Measurements from ENCODE around the gene CYB561D1. TPM values are rescaled to one million over a fixed set of nuclear protein-coding genes. Genes with fewer than 3 reads are reported as not detected.

The CYB561D1 gene
- total and polyA plus RNA-seq, 9 of the 15 experiments (the other 6 are each of a cell fraction or from before 2014, with no cell fraction given) = 0.71 to 7.2 (median 3.5) TPM

DNA sequence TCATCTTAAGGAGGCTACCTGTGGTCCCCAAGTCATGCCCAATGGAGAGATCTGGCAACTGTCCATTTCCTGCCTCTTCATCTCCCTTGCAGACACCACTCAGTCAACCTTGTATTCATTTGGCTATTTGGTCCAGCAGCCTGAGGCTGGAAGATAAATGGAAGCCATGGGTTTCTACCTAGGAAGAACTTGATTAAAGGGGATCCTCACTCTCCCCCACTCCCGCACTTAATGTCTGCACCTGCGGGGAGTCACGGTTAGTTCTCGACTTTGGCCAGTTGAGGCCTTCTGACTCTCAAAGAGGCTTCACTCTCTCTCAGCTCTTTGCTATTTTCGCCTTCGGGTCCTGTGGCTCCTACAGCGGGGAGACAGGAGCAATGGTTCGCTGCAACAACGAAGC lies 18.6 kb upstream of the CYB561D1 start:
- FAIRE-seq (no peak), ATAC-seq (no peak), DNase-seq (ENCODE audit: extremely low read depth in 1 of 4, low spot score in 3 of 4) (no peak)
- TF ChIP-seq, protein P1, sequence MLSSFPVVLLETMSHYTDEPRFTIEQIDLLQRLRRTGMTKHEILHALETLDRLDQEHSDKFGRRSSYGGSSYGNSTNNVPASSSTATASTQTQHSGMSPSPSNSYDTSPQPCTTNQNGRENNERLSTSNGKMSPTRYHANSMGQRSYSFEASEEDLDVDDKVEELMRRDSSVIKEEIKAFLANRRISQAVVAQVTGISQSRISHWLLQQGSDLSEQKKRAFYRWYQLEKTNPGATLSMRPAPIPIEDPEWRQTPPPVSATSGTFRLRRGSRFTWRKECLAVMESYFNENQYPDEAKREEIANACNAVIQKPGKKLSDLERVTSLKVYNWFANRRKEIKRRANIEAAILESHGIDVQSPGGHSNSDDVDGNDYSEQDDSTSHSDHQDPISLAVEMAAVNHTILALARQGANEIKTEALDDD (IDR thresholded peaks at IDR 0.05) = 0 out of 2 replicates have a peak, but pooled peaks have one; percentile 4
- TF ChIP-seq HCFC1 (IDR thresholded peaks at IDR 0.05; ENCODE audit: low read depth, low read length) (no peak), EP300 (IDR thresholded peaks at IDR 0.05; ENCODE audit: low read length) (no peak)
- CTCF ChIA-PET (ENCODE audit: low intra/inter-chr PET ratio) = no interaction called here
- POLR2A ChIA-PET = no interaction called here
- Histone ChIP-seq H3K9me3 (replicated peaks; ENCODE audit: control insufficient read depth, insufficient read depth, low read depth, low read length) (no peaks in the 10 kb centered on the region), H3K4me1 (replicated peaks in 1 of 2; ENCODE audit: control insufficient read depth in 2 of 2, insufficient read depth in 2 of 2, low read length in 2 of 2) (peaks cover 6 to 11% of the 10 kb centered on the region in 2 experiments; a peak in 4 of 5 replicates), H3K9me1 (ENCODE audit: control insufficient read depth, insufficient read depth, low read length) (no peaks in the 10 kb centered on the region), H3K9ac (ENCODE audit: insufficient read depth in 1 of 2, low read depth in 2 of 2, low read length in 2 of 2) (no peak overlapping the region), H3K27ac (ENCODE audit: extremely low read depth, low read depth, low read length) (no peak overlapping the region), H4K20me1 (replicated peaks; ENCODE audit: control insufficient read depth, insufficient read depth, low read length) (peaks cover 4% of the 10 kb centered on the region; the same call in 1 of the 2 replicates), H3K4me2 (ENCODE audit: insufficient read depth, low read length) (no peak overlapping the region), H3K79me2 (ENCODE audit: control insufficient read depth, insufficient read depth, low read length) (no peaks in the 10 kb centered on the region), H3K27me3 (ENCODE audit: control insufficient read depth in 2 of 2, insufficient read depth in 2 of 2, low read length in 2 of 2) (peaks cover 50 to 88% of the 10 kb centered on the region in 2 experiments), H3K36me3 (ENCODE audit: control insufficient read depth, insufficient read depth, low read length) (no peaks in the 10 kb centered on the region), H3K4me3 (no peak overlapping the region), H2AFZ (ENCODE audit: low read depth, low read length) (no peak overlapping the region)
- no TSS peak for BruUV-seq (replicated peaks)
- 14% methylated on average over 9 of the region's 9 CpGs for WGBS (ENCODE audit: insufficient coverage, low coverage, missing lambda C conversion rate)
- in situ Hi-C loops (cut with MboI) = no loop called here
- intact Hi-C loops (cut with micrococcal nuclease) = no loop called here

DNA sequence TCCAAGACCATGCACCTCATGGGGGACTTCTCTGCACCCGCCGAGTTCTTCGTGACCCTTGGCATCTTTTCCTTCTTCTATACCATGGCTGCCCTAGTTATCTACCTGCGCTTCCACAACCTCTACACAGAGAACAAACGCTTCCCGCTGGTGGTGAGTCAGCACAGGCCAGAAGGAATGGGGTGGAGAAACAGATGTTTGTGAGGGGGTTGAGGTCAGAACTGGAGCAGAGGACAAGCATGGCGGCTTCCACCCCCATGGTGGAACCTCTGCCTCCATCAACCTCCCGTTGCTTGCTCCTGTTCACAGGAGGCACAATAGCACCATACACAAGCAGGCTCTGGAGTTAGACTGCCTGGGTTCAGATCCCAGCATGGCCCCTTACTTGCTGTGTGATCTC lies 17.1 kb upstream of the CYB561D1 start:
- CTCF ChIA-PET (ENCODE audit: low intra/inter-chr PET ratio) = no interaction called here
- H3K27me3 ChIP-seq (ENCODE audit: control insufficient read depth in 2 of 2, insufficient read depth in 2 of 2, low read length in 2 of 2) = peaks cover 46 to 90% of the 10 kb centered on the region in 2 experiments
- no peaks in the 10 kb centered on the region for H3K9me3 ChIP-seq (replicated peaks; ENCODE audit: control insufficient read depth, insufficient read depth, low read depth, low read length)
- intact Hi-C loops (cut with micrococcal nuclease) = no loop called here
- H3K4me1 ChIP-seq (replicated peaks in 1 of 2; ENCODE audit: control insufficient read depth in 2 of 2, insufficient read depth in 2 of 2, low read length in 2 of 2) = peaks cover 6 to 11% of the 10 kb centered on the region in 2 experiments; a peak in 4 of 5 replicates
- in situ Hi-C loops (cut with MboI) = no loop called here
- ATAC-seq = peak; percentile 15; the same call in 1 of the 3 replicates
- 0 out of 2 replicates have a peak, but pooled peaks cover 4% of the 10 kb centered on the region for H4K20me1 ChIP-seq (replicated peaks; ENCODE audit: control insufficient read depth, insufficient read depth, low read length)
- peak in 3 of 4 experiments; percentile 41 to 66 (median 61) for DNase-seq (ENCODE audit: extremely low read depth in 1 of 4, low spot score in 3 of 4)
- no peak overlapping the region for H3K27ac ChIP-seq (ENCODE audit: extremely low read depth, low read depth, low read length)
- no TSS peak for BruUV-seq (replicated peaks)
- peak overlapping the region; percentile 10; the same call in 1 of the 2 replicates for H2AFZ ChIP-seq (ENCODE audit: low read depth, low read length)
- no peak overlapping the region for H3K4me3 ChIP-seq
- 0 out of 4 replicates have a peak overlapping the region, but pooled peaks of 1 of the 2 experiments have one; percentile 4 for H3K9ac ChIP-seq (ENCODE audit: insufficient read depth in 1 of 2, low read depth in 2 of 2, low read length in 2 of 2)
- FAIRE-seq = no peak
- WGBS (ENCODE audit: insufficient coverage, low coverage, missing lambda C conversion rate) = 10% methylated on average over 8 of the region's 8 CpGs
- H3K4me2 ChIP-seq (ENCODE audit: insufficient read depth, low read length) = 0 out of 2 replicates have a peak overlapping the region, but pooled peaks have one; percentile 22
- no peaks in the 10 kb centered on the region for H3K36me3 ChIP-seq (ENCODE audit: control insufficient read depth, insufficient read depth, low read length)
- POLR2A ChIA-PET = interaction anchor here (0.8 kb wide), 1 partner anchor 33 kb away, joined by 3 read pairs; no protein-coding TSS in a partner anchor
- H3K9me1 ChIP-seq (ENCODE audit: control insufficient read depth, insufficient read depth, low read length) = no peaks in the 10 kb centered on the region
- no peaks in the 10 kb centered on the region for H3K79me2 ChIP-seq (ENCODE audit: control insufficient read depth, insufficient read depth, low read length)
- peak in 1 of 3 experiments; percentile 75 for TF ChIP-seq YY1 (IDR thresholded peaks at IDR 0.05; ENCODE audit: borderline replicate concordance in 1 of 3, control insufficient read depth in 1 of 3, extremely low read depth in 1 of 3, insufficient read depth in 3 of 3, insufficient read length in 1 of 3, insufficient replicate concordance in 2 of 3, low read depth in 1 of 3, low read length in 2 of 3)

All from K562 (cell line).